HG03575 (cell line): ENCODE results near the gene ADAMTS3.
"Not testable (repeated sequence)": the region's sequence is repeated elsewhere in the genome, so short reads cannot be mapped to it uniquely, and the experiment has no call there.

Source experiments
- ATAC-seq: cut with Tn5 transposase; IDR thresholded peaks from one replicate; pipeline ENCODE4 v1.9.1; 2021; ENCODE audit not compliant: unreplicated experiment, insufficient number of reproducible peaks, low FRiP score; ENCODE audit errors: extremely low read depth

Gene ADAMTS3

GRCh38 chr4:72429397-72429889, 139.6 kb downstream of the ADAMTS3 start:
- no peak for ATAC-seq

DNA sequence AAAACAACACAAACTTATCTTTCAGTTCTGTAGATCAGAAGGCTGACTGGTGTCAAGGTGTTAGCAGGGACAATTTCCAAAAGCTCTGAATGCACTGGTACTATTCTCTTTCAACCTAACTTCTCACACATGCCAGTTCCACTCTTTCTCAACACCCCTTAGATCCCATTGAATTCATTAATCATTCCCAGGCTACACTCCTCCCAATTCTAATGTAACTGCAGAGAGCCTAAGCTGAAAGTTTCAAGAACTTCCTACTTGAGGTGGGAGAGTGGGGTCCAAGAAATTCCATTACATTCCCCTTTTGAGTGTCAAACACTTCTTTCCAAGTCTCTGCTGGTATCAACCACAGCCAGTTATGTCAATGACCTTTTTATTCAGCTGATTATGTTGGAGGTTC, 142.0 kb downstream of the ADAMTS3 start:
- ATAC-seq, result no peak

- not testable (repeated sequence) for ATAC-seq
Measured at GRCh38 chr4:72425908-72426307, 143.1 kb downstream of the ADAMTS3 start.

- no peak for ATAC-seq
Measured at GRCh38 chr4:72424006-72424405, 145.0 kb downstream of the ADAMTS3 start.

GRCh38 chr4:72422416-72422815, 146.6 kb downstream of the ADAMTS3 start:
- ATAC-seq, result no peak

DNA sequence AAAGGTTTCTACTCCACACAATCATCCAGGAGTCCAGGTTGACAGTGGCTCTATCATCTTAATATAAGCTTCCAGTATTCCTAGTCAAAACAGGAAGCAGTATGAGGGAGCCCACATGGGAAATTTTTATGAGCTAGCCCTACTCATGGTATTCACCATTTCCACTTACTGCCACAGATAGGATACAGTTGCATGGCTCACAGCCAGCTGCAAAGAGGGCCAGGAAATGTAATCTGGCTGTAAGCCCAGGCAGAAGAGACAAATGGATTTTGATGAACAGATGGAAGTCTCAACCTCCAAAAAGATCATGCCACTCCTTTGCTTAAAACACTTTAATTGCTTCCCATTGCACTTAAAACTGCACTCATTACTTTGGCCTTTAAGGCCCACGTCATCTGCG, 150.6 kb downstream of the ADAMTS3 start:
- no peak for ATAC-seq

GRCh38 chr4:72410158-72410557, 158.9 kb downstream of the ADAMTS3 start:
- ATAC-seq, result no peak

DNA sequence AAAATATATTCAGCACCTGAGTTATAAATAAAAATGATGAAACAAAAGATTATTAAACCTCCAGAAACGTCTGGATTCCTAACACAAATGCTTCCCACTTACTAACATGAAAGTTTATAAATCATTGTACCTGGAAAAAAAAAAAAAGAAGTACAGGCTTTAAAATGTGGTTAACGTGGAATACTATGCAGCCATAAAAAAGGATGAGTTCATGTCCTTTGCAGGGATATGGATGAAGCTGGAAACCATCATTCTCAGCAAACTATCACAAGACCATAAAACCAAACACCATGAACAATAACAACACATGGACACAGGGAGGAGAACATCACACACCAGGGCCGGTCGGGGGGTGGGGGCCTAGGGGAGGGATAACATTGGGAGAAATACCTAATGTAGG, 160.5 kb downstream of the ADAMTS3 start:
- no peak for ATAC-seq

DNA sequence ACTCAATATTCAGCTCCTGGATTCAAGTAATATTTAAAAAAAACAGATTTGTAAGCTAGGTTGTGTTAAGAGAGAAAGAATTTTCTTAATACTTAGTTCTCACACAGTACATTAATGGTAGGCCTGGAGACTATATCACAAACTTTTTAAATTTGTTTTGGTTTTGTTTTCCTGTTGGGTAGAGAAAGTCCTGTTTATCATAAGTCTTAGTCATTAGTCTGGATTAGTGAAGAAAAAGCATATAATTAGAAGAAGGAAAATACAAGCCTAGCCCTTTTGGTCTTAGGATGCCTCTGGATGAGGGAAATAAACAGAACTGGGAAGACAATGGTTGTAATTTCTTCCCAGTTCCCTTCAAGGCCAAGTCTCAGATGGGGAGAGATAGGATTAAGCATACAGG, 163.6 kb downstream of the ADAMTS3 start:
- ATAC-seq, result no peak

- no peak for ATAC-seq
Measured at GRCh38 chr4:72397314-72397713, 171.7 kb downstream of the ADAMTS3 start.

DNA sequence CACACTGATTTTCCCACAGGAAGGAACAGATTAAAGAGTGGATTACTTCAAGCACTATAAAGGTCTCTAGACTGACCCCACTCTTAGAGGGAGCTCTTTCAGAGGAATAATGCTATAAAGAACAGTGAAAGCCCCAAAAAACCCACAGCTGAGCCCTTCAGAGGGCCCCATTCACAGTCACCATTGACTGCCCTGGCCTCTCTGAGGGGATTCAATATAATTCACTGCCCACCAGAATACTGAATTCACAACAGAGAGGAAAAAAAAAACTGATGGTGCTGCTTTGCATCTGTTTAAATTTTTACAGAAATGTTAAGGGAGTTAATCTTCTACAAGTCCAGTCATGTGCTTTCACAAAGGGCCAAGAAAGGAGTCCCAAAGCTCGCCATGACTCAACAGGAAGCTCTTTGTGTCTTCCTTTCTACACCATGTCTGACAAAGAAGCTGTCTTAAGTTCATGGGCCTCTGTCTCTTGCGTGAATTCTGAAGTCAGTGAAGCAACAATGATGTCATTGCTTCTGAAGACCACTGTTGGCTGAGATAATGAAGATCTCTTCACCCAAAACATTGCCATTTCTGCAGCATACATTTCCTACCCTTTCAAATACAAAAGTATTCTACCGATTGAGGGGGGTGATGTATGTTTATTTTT, 174.9 kb downstream of the ADAMTS3 start:
- ATAC-seq, result no peak

DNA sequence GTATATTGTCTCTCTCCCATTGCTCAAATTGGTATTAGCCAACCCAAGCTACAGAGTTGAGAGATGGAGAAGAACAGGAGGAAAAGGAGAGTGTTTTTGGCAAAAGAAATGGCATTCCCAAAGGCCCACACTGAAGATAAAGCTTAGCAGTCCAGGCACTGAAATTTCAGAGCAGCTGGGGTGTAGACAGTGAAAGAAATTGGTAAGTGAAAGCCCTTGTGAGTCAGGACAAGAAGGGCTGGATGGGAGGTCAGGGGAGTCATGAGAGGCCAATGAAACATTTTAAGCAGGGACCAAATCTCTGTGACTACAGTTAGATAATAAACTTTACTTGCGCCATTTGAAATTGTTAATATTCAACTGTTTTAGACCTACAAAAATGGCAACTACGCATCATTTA, 177.7 kb downstream of the ADAMTS3 start:
- ATAC-seq, result no peak

GRCh38 chr4:72390409-72390808, 178.6 kb downstream of the ADAMTS3 start:
- no peak for ATAC-seq

GRCh38 chr4:72388521-72388920, 180.5 kb downstream of the ADAMTS3 start:
- no peak for ATAC-seq

DNA sequence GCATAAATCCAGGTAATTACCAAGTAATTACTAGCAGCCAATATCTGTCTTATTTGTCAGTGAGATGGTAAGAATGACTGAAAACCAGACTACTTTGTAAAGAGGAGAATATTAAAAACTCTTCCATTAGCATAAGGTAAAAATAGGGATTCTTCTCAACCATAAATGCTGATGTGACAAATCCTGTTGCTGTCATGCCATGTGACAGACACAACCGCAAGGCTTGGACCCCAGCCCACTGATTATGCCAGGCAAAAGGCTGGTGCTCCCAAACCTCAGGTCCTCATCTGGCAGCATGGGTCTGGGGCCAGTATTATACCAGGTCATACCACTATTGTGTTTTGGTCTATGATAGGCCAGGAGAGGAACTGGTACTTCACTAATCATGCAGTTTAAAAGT, 181.1 kb downstream of the ADAMTS3 start:
- no peak for ATAC-seq

GRCh38 chr4:72383439-72383838, 185.6 kb downstream of the ADAMTS3 start:
- no peak for ATAC-seq

- no peak for ATAC-seq
Measured at GRCh38 chr4:72378901-72379300, 190.1 kb downstream of the ADAMTS3 start.

DNA sequence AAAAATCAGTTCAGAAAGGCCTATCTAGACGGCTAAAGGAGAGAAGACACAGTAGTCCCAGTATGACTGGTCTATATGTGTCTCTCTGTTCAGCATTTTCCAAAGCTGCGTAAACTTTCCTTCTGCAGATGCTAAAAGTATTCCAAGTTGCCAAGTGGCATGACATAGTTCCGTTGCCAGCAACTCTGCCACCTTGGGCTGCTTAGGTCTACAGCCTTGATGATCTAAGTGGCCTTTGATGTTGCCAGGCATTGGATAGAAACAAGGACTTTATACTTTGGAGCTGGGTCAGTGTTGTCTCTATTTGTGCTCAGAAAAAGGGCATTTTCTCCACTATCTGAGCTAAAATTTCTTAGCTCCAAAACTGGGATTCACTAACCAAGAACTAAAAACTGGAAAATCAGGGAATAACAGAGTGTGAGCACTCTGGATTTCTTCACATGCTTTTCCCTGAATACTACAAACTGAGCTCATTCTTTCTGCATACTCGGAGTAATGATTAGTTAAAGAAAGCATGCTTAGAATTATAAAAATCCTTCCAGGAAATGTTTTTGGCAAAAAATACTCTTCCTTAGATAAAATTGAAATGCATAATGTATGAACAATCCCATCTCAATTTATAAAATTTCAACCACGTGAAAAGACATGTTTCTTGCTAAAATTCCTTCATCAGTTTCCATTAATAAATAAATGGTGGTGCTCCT, 191.4 kb downstream of the ADAMTS3 start:
- ATAC-seq, result no peak

DNA sequence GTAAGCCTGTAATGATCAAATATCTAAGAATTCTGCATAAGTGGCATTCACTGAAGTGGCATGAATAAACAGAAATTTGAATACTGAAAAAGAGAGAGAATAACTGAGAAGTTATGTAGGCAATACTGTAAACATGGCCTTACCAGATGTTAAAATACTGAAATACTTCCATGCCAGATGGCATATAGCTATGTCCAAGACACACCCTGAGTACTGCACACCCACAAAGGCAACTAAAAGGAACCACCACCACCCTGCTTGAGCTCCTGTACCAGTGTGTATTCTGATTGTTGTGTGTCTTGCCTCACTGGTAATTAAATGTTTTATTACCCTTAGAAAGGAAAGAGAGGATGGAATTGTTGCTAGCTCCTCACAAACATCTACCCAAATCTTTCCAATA, 192.1 kb downstream of the ADAMTS3 start:
- no peak for ATAC-seq

- no peak for ATAC-seq
Measured at GRCh38 chr4:72375073-72375736, 193.8 kb downstream of the ADAMTS3 start.
